NCI-H1436 treated with DMSO at 0.1 percent for 48 hours (cell line): ENCODE results near the gene NHEJ1.

Experiments used
- DNase-seq: peaks from one replicate; lab custom pipeline; 2025; lab: John Stamatoyannopoulos, UW

The NHEJ1 gene

GRCh38 chr2:219087361-219087760 is 73.3 kb downstream of the NHEJ1 start:
- no peak for DNase-seq

DNA sequence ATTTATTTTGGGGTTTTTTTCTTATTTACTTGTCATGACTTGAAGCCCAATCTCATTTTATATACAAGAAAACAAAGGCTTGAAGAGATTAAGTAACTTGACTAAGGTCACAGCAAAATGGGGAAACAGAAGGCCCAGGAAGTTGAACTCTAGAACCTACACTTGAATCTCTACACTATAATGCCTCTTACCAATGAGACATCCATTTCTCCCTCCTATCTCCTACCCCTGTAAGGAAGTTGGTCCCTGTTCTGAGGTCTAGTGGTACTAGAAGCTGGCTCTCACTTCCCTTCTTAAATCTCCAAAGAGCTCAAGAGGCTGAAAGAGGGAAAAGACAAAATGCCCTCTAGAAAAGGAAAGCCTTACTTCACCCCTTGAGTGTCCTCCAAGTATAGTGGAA is 74.4 kb downstream of the NHEJ1 start:
- no peak for DNase-seq

GRCh38 chr2:219084791-219085190 is 75.8 kb downstream of the NHEJ1 start:
- DNase-seq = no peak

DNA sequence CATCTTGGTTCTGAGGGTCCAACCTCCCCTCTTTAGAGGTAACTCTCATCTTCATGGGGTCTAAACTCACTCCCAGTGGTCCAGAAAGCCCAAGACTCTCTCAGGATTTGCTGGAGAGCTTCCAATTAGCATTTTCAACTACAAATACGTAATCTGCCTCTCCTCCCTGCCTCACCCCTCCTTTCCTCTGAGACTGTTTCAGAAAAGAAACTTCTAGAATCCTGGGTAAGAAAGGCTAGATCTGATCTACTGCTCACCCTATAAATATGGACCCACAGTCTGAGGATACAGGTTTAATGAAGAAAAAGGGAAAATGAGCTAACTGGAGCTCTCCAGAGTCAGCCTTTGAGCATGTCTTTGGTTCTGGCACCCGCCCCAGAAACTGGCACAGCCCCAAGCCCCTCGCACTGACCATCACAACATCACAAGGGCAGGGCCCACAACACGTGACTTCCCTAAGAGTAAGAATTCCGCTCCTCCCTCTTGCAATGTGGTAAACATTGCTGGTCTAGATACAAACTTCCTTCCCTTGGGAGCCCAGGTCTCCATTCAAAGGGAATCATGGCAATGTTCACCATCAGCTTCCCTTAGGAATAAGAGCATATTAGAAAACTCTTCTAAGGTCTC is 78.2 kb downstream of the NHEJ1 start:
- no peak for DNase-seq

DNA sequence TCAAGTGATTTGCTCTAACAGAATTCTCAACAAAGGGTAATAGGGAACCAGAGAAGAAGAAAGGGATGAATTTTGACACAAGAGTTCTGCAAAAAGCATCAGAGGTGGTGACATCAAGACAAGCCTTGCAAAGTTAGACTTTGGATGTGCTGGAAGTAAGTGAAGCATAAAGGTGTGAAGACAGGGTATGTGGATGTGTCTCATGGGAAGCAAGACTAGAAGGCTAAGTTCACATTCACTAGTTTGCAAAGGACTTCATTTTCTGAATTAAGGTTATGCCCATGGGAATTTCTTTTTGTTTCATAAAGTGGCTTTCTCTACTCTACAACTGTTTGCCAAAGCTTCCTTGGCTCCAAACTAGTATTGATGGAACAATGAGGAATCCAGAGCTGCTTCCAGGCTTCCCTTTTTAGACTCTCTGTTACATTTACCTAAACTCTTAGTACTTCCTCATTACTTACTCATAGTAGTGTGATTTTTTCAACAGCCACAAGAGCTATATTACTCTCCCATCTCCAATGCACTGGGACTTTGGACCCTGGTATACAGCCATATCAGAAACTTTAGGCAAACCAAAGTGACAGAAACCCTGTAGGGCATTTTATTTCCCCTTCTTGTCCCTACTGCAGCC is 78.8 kb downstream of the NHEJ1 start:
- no peak for DNase-seq

- no peak for DNase-seq
Observed at GRCh38 chr2:219081096-219081495, 79.5 kb downstream of the NHEJ1 start.

GRCh38 chr2:219079417-219079816 is 81.2 kb downstream of the NHEJ1 start:
- no peak for DNase-seq

- no peak for DNase-seq
Observed at GRCh38 chr2:219078951-219079350, 81.7 kb downstream of the NHEJ1 start.

GRCh38 chr2:219078126-219078525 is 82.5 kb downstream of the NHEJ1 start:
- no peak for DNase-seq

GRCh38 chr2:219076253-219076652 is 84.4 kb downstream of the NHEJ1 start:
- no peak for DNase-seq

- no peak for DNase-seq
Observed at GRCh38 chr2:219073413-219074129, 87.0 kb downstream of the NHEJ1 start.

- no peak for DNase-seq
Observed at GRCh38 chr2:219072741-219073250, 87.8 kb downstream of the NHEJ1 start.

DNA sequence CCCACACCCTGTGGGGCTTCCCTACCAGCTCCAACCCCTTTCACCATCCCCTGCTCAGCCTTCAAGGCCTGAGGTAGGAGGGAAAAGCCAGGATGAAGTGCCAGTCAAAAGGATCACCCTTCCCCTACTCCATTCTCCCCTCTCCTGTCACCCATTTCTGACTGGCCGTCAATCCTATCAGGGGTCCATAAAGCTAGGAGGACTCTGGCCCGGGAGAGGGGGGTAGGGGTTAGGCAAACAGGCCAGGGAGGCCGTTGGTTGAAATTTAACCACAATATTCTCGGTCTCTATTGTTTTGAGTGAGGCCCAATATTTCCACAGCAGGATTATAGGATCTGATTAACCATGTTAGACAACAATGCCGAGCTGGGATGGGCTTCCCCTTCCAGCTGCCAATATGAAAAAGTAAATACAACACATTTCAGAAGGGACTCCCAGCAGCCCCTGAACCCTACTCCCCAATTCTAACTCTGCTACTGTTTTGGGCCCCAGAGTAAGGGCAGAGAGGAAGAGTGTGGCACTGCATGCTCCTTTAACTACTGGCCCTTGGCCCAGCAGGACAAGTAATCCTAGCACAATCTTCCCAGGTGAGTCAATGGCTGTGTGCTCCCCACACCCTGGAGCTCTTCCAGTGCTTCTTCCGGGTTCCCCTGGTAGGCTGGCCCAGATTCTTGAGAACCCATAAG is 89.3 kb downstream of the NHEJ1 start:
- DNase-seq = no peak

DNA sequence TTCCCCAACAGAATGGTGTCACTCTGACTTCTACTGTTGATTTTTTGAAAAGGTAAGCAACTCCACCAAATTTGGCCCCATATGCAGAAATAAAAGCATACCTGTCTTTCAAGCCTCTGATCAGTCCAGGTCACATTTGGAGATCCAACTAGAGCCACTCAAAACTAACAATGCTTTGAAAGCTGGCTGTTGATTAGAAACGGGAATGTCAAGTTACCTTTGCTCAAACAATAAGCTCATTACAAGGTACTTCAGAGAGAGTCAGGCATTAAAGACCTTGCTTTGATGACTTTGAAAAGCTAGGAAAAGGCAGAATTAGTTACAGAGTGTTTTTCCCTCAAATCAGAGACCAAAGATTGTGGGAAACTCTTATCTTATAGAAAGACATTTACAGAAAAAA is 95.1 kb downstream of the NHEJ1 start:
- DNase-seq = no peak

GRCh38 chr2:219062081-219062480 is 98.5 kb downstream of the NHEJ1 start:
- no peak for DNase-seq

- DNase-seq = no peak
Observed at GRCh38 chr2:219060821-219061791, 99.5 kb downstream of the NHEJ1 start, which contains the start of gene IHH. TSS of gene IHH (minus strand) at chr2:219060921. CDS start at chr2:219060467, 454 bp downstream.

GRCh38 chr2:219059725-219060682 is 100.6 kb downstream of the NHEJ1 start:
- DNase-seq = no peak

GRCh38 chr2:219059375-219059724 is 101.3 kb downstream of the NHEJ1 start:
- DNase-seq = no peak

DNA sequence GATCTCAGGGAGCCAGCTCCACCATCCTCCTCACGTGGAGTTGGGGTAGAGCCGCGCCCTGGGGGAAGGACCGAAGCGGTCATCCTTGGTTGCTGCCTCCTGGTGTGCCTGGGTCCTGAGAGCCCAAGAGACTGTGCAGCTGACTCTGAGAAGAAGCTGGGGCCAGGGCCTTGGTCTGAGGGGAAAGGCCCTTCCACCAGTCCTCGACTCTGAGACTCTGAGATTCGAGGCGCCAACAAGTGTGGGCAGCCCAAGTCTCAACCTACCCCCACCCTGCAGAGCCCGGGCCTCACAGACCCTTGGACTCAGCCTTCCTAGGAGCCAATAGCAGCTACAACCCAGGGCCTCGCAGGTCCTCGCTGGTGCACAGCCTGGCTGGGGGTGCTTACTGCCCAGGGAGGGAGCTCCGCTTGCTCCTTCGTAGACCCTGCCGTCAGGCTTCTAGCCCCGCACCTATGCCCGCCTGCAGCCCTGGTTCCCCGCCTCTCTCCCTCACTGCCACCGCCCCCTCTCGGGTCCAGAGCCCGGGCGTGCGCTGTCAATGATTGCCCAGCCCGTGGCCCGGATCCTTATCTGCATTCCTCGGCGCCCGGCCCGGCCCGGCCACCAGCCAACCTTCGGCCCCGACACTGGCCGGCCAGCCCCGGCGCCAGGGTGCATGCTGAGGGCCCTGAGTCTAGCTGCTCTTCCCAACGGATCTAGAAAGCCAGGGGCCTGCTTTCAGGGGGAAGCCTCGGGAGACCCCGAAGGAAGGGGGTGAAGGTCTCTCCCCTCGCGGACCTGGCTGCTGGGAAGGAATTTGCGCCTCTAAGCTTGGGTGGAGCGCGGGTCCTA is 101.9 kb downstream of the NHEJ1 start:
- no peak for DNase-seq
